ENCODE results near the gene LARP1B. TPM values are rescaled to one million over a fixed set of nuclear protein-coding genes. Genes with fewer than 3 reads are reported as not detected.

Gene LARP1B
- 11.7 and 15.1 TPM in 2 replicates for total RNA-seq

DNA sequence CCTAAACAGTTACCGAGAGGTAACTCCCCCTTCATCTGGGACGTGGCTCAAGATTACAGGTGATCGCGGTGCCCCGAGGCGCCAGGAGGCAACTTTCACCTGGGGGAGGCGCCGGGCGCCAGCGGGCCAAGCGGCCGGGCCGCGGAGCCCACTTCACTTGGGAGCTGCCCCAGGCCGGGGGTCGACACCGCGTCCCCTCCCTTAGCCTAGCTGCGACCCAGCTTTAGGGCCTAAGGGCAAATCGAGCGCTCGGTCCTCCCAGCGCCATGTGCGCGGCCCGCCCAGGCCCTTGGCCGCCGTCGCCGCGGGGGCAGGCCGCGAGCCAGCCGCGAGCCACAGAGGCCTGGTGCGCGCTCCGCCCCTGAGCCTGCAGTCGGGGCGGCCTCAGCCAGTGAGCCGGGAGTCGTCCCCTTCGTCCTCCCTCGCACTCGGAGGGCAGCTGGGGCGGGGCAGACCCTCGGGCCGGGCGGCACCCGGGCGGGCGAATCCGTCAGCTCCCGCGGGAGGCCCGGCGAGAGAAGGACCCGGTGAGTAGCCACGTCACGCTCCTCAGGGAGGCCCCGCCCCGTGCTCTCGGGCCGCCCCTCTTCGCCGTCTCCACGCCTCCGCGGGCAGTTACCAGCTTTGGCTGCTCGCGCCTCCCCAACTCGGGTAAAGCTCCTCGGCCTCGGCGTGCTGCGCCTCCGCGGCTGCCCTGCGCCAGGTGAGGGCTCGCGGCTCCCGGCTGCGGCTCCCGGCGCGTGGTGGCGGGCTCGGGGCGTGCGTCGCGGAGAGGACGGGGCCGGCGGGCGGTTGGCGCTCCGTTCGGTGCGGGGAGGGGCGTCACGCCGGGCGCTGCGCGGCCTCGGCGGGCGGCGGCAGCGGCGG lies at the start of gene LARP1B:
Gene LARP1B (plus strand): TSS at position 614 of the 867 bp plus-strand sequence. CDS start 13,640 bp downstream, outside the sequence.

Other genes starting within 250 kb of the LARP1B start
- gene PLK4, start 180.4 kb upstream of the LARP1B start, total RNA-seq = 1.8 and 2.4 TPM in 2 replicates
- gene MFSD8, start 96.1 kb upstream of the LARP1B start, total RNA-seq = 15.6 and 41.7 TPM in 2 replicates
- 3.2 and 4.2 TPM in 2 replicates for gene ABHD18, start 95.9 kb upstream of the LARP1B start, total RNA-seq
- gene PGRMC2, start 226.5 kb downstream of the LARP1B start, total RNA-seq = 33.4 and 53.9 TPM in 2 replicates

Measured in cardiac atrium fibroblast (primary cell).